ENCODE results near the gene NDUFAB1.
"Not testable (repeated sequence)": the region's sequence is repeated elsewhere in the genome, so short reads cannot be mapped to it uniquely, and the experiment has no call there.

NDUFAB1 gene

DNA sequence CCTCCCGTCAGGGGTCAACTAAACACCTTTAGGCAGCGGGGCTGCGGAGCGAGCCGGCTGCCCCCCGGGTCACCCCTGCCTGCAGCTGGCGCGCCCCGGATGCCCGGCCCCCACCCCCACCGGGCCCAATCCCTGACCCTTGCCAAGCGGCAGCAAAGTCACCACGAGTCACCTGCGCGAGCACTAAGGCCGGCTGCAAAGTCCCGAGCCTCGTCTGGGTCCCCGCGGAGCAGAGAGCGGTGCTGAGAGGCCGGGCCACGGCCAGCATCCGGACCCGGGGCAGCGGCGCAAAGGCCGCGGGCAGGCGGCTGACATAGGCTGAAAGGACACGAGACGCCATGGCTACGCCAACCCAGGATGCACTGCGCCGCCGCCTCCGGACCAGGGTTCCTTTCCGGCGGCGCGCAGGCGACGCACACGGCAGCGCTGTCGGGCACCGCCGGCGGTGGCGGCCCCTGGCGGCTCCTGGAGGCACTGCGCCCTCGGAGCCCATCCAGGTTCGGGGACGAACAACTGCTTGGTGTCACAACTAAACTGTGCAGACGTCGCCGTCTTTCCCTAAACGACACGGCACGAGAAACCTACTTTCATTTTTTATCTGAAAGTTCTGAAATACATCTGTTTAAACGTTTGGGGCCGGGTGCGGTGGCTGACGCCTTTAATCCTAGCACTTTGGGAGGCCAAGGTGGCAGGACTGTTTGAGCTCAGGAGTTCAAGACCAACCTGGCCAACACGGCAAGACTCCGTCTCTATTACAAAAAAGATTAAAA, at the start of gene NDUFAB1:
Gene NDUFAB1, minus strand, starts transcription at position 366 of the 770 bp plus-strand sequence. Its CDS starts 26 bp downstream, at position 340.
- DNase-seq (ENCODE audit: low read depth) = peak; percentile 92
- TF ChIP-seq, protein P1, sequence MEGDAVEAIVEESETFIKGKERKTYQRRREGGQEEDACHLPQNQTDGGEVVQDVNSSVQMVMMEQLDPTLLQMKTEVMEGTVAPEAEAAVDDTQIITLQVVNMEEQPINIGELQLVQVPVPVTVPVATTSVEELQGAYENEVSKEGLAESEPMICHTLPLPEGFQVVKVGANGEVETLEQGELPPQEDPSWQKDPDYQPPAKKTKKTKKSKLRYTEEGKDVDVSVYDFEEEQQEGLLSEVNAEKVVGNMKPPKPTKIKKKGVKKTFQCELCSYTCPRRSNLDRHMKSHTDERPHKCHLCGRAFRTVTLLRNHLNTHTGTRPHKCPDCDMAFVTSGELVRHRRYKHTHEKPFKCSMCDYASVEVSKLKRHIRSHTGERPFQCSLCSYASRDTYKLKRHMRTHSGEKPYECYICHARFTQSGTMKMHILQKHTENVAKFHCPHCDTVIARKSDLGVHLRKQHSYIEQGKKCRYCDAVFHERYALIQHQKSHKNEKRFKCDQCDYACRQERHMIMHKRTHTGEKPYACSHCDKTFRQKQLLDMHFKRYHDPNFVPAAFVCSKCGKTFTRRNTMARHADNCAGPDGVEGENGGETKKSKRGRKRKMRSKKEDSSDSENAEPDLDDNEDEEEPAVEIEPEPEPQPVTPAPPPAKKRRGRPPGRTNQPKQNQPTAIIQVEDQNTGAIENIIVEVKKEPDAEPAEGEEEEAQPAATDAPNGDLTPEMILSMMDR (IDR thresholded peaks at IDR 0.05; ENCODE audit: insufficient read depth, low read depth, low read length, missing control alignments) = peak; percentile 60
- peak within 1 kb of the TSS; percentile 91 for H3K4me3 ChIP-seq (ENCODE audit: low read length)

DNA sequence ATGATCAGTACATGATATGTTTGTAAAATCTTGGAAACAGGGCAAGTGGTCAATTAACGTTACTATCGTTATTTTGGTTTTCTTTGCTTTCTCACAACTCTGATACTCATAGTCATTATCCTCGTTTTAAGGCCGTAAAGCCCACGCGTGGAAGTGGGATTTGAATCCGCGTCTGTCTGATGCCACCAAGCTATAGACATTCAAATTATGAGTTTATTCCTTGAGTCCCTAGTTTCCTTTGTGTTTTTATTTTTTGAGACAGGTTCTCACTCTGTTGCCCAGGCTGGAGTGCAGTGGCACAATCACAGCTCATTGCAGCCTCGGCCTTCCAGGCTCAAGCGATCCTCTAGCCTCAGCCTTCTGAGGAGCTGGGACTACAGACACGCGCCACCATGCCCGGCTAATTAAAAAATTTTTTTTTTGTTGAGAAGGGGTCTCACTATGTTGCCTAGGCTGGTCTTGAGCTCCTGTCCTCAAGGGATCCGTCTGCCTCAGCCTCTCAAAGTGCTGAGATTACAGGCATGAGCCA, 46.2 kb upstream of the NDUFAB1 start:
- H3K4me3 ChIP-seq (ENCODE audit: low read length) = peak overlapping the region; percentile 100
- TF ChIP-seq, protein P1 (IDR thresholded peaks at IDR 0.05; ENCODE audit: insufficient read depth, low read depth, low read length, missing control alignments) = no peak
- DNase-seq (ENCODE audit: low read depth) = no peak

DNA sequence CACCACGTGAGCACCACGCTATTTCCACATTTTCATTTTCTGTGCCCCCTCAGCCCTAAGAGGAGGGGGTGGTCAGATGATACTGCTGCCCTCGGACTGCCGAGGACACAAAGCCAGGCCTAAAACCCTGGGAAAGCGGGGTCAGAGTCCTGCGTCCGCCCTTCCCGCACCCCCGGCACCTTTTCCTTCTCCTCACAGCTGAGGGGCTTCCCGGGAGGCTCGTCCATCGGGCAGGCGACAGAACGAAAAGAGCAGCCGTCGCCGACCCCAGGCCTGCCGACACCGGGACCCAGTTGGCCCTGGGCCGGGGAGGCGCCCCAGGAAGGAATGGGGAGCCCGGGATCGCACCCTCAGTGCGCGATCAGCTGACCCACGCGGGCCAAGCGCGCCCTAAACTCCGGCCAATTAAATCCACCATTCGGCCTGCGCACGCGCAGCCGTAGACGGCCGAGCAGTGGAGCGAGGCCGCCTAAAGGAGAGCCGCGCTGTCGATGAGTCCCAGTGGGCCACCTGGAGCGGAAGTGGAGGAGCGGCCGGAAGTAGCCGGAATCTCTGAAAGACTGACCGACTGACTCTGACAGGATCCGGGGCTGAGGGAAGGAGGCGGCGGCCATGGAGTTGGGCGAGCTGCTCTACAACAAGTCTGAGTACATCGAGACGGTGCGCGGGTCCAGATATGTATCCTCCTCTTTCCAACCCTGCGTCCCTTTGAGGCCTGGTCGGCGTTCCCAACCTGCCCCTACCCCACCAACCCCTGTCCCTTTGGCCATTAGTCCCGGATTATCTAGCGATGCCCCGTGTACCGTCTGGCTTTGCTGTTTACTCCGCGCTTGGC, 45.0 kb upstream of the NDUFAB1 start, which contains the start of the genes DCTN5 and PALB2:
Gene DCTN5, plus strand, starts transcription at position 536 of the 835 bp plus-strand sequence. Its CDS starts 77 bp downstream, at position 613.
Gene PALB2, minus strand, starts transcription at position 380 of the 835 bp plus-strand sequence. Its CDS starts 153 bp downstream, at position 227.
- peak within 1 kb of the TSS; percentile 100 for H3K4me3 ChIP-seq (ENCODE audit: low read length)
- DNase-seq (ENCODE audit: low read depth) = peak; percentile 97
- TF ChIP-seq, protein P1 (IDR thresholded peaks at IDR 0.05; ENCODE audit: insufficient read depth, low read depth, low read length, missing control alignments) = no peak

DNA sequence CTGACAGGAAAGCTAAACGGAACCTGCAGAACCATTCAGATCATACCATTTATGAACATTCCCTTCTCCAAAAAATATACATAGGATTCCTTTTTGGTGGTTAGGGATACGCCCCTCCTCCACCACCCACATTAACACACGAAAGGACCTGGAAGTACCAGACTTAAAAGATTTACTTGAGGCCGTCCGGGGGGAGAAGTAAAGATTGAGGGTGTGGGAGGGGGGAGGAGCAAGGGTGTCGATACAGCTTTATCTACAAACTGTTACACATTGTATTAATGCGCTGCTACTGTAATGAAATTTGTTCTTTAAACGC, 44.5 kb upstream of the NDUFAB1 start:
- peak overlapping the region; percentile 100 for H3K4me3 ChIP-seq (ENCODE audit: low read length)
- TF ChIP-seq, protein P1 (IDR thresholded peaks at IDR 0.05; ENCODE audit: insufficient read depth, low read depth, low read length, missing control alignments) = no peak
- DNase-seq (ENCODE audit: low read depth) = peak; percentile 10

DNA sequence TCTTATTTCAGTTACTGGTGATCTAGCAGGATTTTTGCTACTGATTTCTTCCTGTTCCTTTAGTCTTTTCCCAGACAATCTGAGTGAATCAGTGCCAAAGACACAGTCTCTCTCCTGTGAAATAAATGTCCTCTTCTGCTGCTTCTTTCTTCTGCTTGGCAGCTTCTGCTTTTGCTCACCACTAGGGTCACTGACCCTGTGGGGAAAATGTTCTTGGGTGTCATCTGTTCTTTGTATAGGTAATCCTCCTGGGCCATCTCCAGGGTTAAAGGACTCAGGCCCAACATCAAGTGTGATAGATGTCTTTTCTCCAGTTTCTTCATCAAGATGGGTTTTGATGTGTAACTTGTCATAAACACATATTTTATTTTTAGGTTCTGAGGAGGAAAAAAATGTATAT, 39.8 kb upstream of the NDUFAB1 start:
- no peak overlapping the region for H3K4me3 ChIP-seq (ENCODE audit: low read length)
- no peak for DNase-seq (ENCODE audit: low read depth)
- TF ChIP-seq, protein P1 (IDR thresholded peaks at IDR 0.05; ENCODE audit: insufficient read depth, low read depth, low read length, missing control alignments) = no peak

DNA sequence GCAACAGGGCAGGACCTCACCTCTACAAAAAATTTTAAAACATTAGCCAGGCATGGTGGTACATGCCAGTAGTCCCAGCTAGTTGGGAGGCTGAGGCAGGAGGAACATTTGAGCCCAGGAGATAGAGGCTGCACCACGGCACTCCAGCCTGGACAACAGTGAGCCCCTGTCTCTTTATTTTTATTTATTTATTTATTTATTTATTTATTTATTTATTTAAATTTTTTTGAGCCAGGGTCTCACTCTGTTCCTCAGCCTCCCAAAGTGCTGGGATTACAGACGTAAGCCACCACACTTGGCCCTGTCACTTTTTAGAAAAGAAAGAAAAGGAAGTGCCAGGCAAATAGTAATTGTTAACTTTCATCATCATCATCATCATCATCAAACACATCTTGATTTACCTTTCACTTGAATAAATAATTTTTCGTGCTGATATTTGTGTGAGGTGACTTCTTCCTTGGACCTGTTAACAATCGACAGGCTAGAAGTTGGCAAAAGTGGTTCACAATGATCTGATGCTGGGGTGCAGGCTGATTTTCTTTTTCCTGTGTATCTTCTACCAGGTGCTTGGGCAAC, 38.4 kb upstream of the NDUFAB1 start:
- TF ChIP-seq, protein P1 (IDR thresholded peaks at IDR 0.05; ENCODE audit: insufficient read depth, low read depth, low read length, missing control alignments) = no peak
- no peak for DNase-seq (ENCODE audit: low read depth)
- no peak overlapping the region for H3K4me3 ChIP-seq (ENCODE audit: low read length)

DNA sequence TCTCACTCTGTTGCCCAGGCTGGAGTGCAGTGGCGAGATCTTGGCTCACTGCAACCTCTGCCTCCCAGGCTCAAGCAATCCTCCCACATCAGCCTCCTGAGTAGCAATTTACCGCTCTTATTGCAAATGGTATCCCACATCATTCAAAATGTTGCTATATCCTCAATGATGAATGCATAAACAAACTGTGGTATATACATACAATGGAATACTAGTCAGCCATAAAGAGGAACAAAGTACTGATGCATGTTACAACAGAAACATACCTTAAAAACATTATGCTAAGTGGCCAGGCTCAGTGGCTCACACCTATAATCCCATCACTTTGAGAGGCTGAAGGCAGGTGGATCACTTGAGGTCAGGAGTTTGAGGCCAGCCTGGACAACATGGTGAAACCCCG, 35.8 kb upstream of the NDUFAB1 start:
- H3K4me3 ChIP-seq (ENCODE audit: low read length); DNase-seq (ENCODE audit: low read depth): not testable (repeated sequence)
